Measurements from ENCODE around the gene SLC6A6.

GRCh38 chr3:14463330-14464140, 61.1 kb downstream of the SLC6A6 start:
- no peak for TF ChIP-seq CTCF (IDR thresholded peaks at IDR 0.05)
- no peak for TF ChIP-seq POLR2A (IDR thresholded peaks at IDR 0.05; ENCODE audit: low read depth)
- no peak for TF ChIP-seq EP300 (IDR thresholded peaks at IDR 0.05)
- no peak for TF ChIP-seq POLR2AphosphoS5 (IDR thresholded peaks at IDR 0.05)
